Endothelial cell of umbilical vein (primary cell): ENCODE results near the gene HDLBP. TPM values are rescaled to one million over a fixed set of nuclear protein-coding genes. Genes with fewer than 3 reads are reported as not detected.

ENCODE experiments used
- BruUV-seq: library from RNA; stranded (reverse); fragments of 400-500 nt; replicated peaks from 2 replicates; lab custom pipeline; 2021; lab: Mats Ljungman, UMichigan
- CTCF ChIA-PET: fragments of 300-600, 350-600 bp; sonication (Branson Sonifier 250); formaldehyde crosslinking; loops from one replicate; lab custom pipeline; 2021; ENCODE audit warnings: antibody characterized with exemption, inconsistent platforms; lab: Charles Lee
- POLR2A ChIA-PET: fragments of 300-600, 350-600 bp; sonication (Branson Sonifier 250); formaldehyde crosslinking; loops from one replicate; lab custom pipeline; 2021; ENCODE audit warnings: antibody characterized with exemption, inconsistent platforms; lab: Charles Lee
- DNase-seq: peaks from one replicate; pipeline ENCODE4 v3.0.0-alpha.2; 2011; ENCODE audit warnings: low read depth, low spot score
- FAIRE-seq: peaks from 2 replicates; lab custom pipeline; 2011; peaks lifted over from hg19 to GRCh38; lab: Jason Lieb, UNC
- H2AFZ ChIP-seq: 2 replicates; pipeline ENCODE4 v1.6.0; 2012; ENCODE audit warnings: low read depth, low read length, control low read depth, inconsistent platforms
- H3K27ac ChIP-seq: 2 replicates; pipeline ENCODE4 v1.5.1; 2011; ENCODE audit warnings: low read depth, mild to moderate bottlenecking, control low read depth, low read length, moderate library complexity; ENCODE audit not compliant: insufficient read depth
- H3K27me3 ChIP-seq, 2 experiments: 2 replicates each; pipeline versions ENCODE4 v1.6.0 to v1.6.1; 2011; ENCODE audit warnings: low read length in 2 of 2, mixed read lengths in 1 of 2; ENCODE audit not compliant: control insufficient read depth in 2 of 2, insufficient read depth in 2 of 2
- H3K36me3 ChIP-seq, 2 experiments: 2 replicates in 1 of 2; 3 replicates in 1 of 2; pipeline ENCODE4 v1.5.1; 2011; ENCODE audit warnings: low read length in 2 of 2, mild to moderate bottlenecking in 1 of 2, moderate library complexity in 1 of 2; ENCODE audit not compliant: control insufficient read depth in 2 of 2, insufficient read depth in 2 of 2; ENCODE audit errors: extremely low read depth in 1 of 2
- H3K4me1 ChIP-seq: 3 replicates; pipeline ENCODE4 v1.5.1; 2011; ENCODE audit warnings: mild to moderate bottlenecking, low read length; ENCODE audit not compliant: control insufficient read depth, insufficient read depth; ENCODE audit errors: extremely low read depth
- H3K4me2 ChIP-seq: 2 replicates; pipeline ENCODE4 v1.6.1; 2011; ENCODE audit warnings: low read length, control low read depth, mixed read lengths; ENCODE audit not compliant: insufficient read depth
- H3K4me3 ChIP-seq, 3 experiments: fragments of 200-600 bp in 1 of 3; sonication (generic), shearing (Covaris generic) in 1 of 3; replicated peaks in 1 of 3; 2 replicates each; pipeline ENCODE4 v1.5.1; 2011 to 2016; ENCODE audit warnings: control low read depth in 3 of 3, low read length in 3 of 3, mild to moderate bottlenecking in 2 of 3, inconsistent platforms in 1 of 3, low read depth in 1 of 3, moderate library complexity in 1 of 3; ENCODE audit not compliant: insufficient read depth in 1 of 3
- H3K79me2 ChIP-seq: 2 replicates; pipeline ENCODE4 v1.6.0; 2012; ENCODE audit warnings: low read length, inconsistent platforms; ENCODE audit not compliant: control insufficient read depth, insufficient read depth
- H3K9ac ChIP-seq: replicated peaks from 2 replicates; pipeline ENCODE3; 2011; ENCODE audit warnings: low read length, control low read depth; ENCODE audit not compliant: insufficient read depth; ENCODE audit errors: extremely low read depth
- H3K9me1 ChIP-seq: replicated peaks from 3 replicates; pipeline ENCODE4 v1.6.0; 2011; ENCODE audit warnings: mild to moderate bottlenecking, low read length; ENCODE audit not compliant: control insufficient read depth, insufficient read depth; ENCODE audit errors: extremely low read depth
- H3K9me3 ChIP-seq: replicated peaks from 2 replicates; pipeline ENCODE4 v1.5.1; 2012; ENCODE audit warnings: low read length, inconsistent platforms; ENCODE audit not compliant: control insufficient read depth, insufficient read depth
- H4K20me1 ChIP-seq: replicated peaks from 2 replicates; pipeline ENCODE3; 2011; ENCODE audit warnings: mild to moderate bottlenecking, low read length; ENCODE audit not compliant: control insufficient read depth, insufficient read depth; ENCODE audit errors: extremely low read depth
- CTCF ChIP-seq, 2 donors: IDR thresholded peaks; 1 replicate in 1 of 2; 2 replicates in 1 of 2; pipeline ENCODE4 v1.5.1; 2011; ENCODE audit warnings: low read length in 2 of 2, mild to moderate bottlenecking in 2 of 2, moderate library complexity in 2 of 2, control low read depth in 1 of 2, inconsistent platforms in 1 of 2, low read depth in 1 of 2; ENCODE audit not compliant: insufficient read depth in 1 of 2; ENCODE audit errors: extremely low read depth in 1 of 2
- EZH2 ChIP-seq: IDR thresholded peaks from 2 replicates; pipeline ENCODE4 v1.6.1; 2012; ENCODE audit warnings: borderline replicate concordance, low read depth, mild to moderate bottlenecking, moderate library complexity, low read length, inconsistent platforms; ENCODE audit not compliant: severe bottlenecking
- FOS ChIP-seq: IDR thresholded peaks from 2 replicates; pipeline ENCODE4 v1.6.1; 2011; ENCODE audit warnings: mild to moderate bottlenecking, low read length, moderate library complexity, borderline replicate concordance; ENCODE audit not compliant: insufficient read depth
- GATA2 ChIP-seq: IDR thresholded peaks from 2 replicates; pipeline ENCODE4 v1.7.0; 2011; ENCODE audit warnings: low read depth, mild to moderate bottlenecking, moderate library complexity, mixed read lengths, low read length; ENCODE audit not compliant: insufficient read length, insufficient read depth
- JUN ChIP-seq: IDR thresholded peaks from 2 replicates; pipeline ENCODE4 v1.6.1; 2011; ENCODE audit warnings: borderline replicate concordance, low read depth; ENCODE audit not compliant: insufficient read length, insufficient read depth
- MYC ChIP-seq: IDR thresholded peaks from one replicate; pipeline ENCODE4 v1.6.1; 2011; ENCODE audit warnings: mild to moderate bottlenecking, low read depth, low read length
- POLR2A ChIP-seq: IDR thresholded peaks from 2 replicates; pipeline ENCODE4 v1.6.1; 2012; ENCODE audit warnings: low read depth, mild to moderate bottlenecking, control low read depth, low read length
- POLR2AphosphoS5 ChIP-seq: IDR thresholded peaks from 2 replicates; pipeline ENCODE4 v1.6.1; 2012; ENCODE audit warnings: low read depth, mild to moderate bottlenecking, control low read depth, low read length, moderate library complexity; ENCODE audit not compliant: insufficient read depth
- dilution Hi-C: fragments of 300-500 bp; cut with MboI; formaldehyde crosslinking; loops from one replicate; pipeline ENCODE4 v1.15.0; 2019; ENCODE audit warnings: low sequenced_read_pairs; ENCODE audit not compliant: extremely low pct_ligation_motif_present
- intact Hi-C: fragments of 100-400 bp; cut with micrococcal nuclease; formaldehyde crosslinking; loops from one replicate; pipeline ENCODE4 v1.10.0; 2022
- polyA plus RNA-seq, 4 experiments: library from polyadenylated mRNA; depleted of rRNA in 3 of 4; stranded (reverse) in 3 of 4; unstranded in 1 of 4; fragments of >200 nt; gene quantifications; 2 replicates each; pipeline versions ENCODE4 v1.2.1 to v1.2.3, GENCODE V29; 2011 to 2012; ENCODE audit warnings: missing spikeins in 1 of 4
- total RNA-seq: library from RNA; stranded (reverse); gene quantifications from 2 replicates; pipeline ENCODE4 v1.2.3, GENCODE V29; 2021
- TF ChIP-seq, protein P1 (sequence below): IDR thresholded peaks from 2 replicates; pipeline ENCODE4 v1.6.1; 2011; ENCODE audit not compliant: insufficient read depth, insufficient read length

Gene HDLBP
- total and polyA plus RNA-seq, 2 donors (not counting 3 experiments of a cell fraction or from before 2014, with no cell fraction given) = 379 to 569 TPM

DNA sequence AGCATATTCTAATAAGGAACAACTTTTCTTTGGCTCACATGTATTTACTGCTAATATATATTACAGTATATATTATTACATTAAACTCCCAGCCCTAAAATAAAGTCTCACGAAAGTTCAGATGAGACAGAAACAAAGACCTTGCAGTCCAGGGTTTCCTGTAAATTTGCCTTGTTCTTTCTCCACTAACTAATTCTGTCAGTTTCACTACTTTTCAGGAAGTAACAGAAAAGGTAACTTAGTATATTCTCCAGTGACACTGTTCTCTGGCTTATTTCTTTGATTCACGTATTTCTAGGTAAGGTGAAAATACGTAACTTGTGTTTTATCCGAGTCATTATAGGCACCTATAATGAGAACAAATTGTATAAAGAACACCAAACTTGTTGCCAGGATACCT is 35.2 kb downstream of the HDLBP start:
- no peaks in the 10 kb centered on the region for H3K27me3 ChIP-seq
- H3K9me1 ChIP-seq = no peaks in the 10 kb centered on the region
- FAIRE-seq = no peak
- TF ChIP-seq FOS = no peak
- no peak for TF ChIP-seq JUN
- TF ChIP-seq POLR2A = no peak
- no peak for TF ChIP-seq GATA2
- no peak for TF ChIP-seq EZH2
- TF ChIP-seq, protein P1, sequence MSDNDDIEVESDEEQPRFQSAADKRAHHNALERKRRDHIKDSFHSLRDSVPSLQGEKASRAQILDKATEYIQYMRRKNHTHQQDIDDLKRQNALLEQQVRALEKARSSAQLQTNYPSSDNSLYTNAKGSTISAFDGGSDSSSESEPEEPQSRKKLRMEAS = no peak
- TF ChIP-seq POLR2AphosphoS5 = no peak
- TF ChIP-seq CTCF (IDR thresholded peaks at IDR 0.05; ENCODE audit: extremely low read depth in 1 of 2, insufficient read depth in 1 of 2, low read depth in 1 of 2, low read length in 2 of 2) = no peak
- no peak for TF ChIP-seq MYC
- no peak overlapping the region for H3K4me3 ChIP-seq
- ChIA-PET POLR2A (no interaction called here), CTCF (interaction anchor here (0.6 to 1.5 kb wide), 2 partner anchors 10 to 13 kb away, joined by 3 to 4 read pairs; no protein-coding TSS in a partner anchor)
- H3K79me2 ChIP-seq = peaks cover 61% of the 10 kb centered on the region
- no peak for DNase-seq
- H3K36me3 ChIP-seq = no peaks in the 10 kb centered on the region
- dilution Hi-C loops = no loop called here
- no peak overlapping the region for H3K27ac ChIP-seq
- BruUV-seq = no TSS peak
- H3K9ac ChIP-seq = no peak overlapping the region
- no peak overlapping the region for H3K4me2 ChIP-seq
- H4K20me1 ChIP-seq = no peaks in the 10 kb centered on the region
- no peaks in the 10 kb centered on the region for H3K9me3 ChIP-seq
- intact Hi-C loops = no loop called here
- H3K4me1 ChIP-seq = no peaks in the 10 kb centered on the region
- H2AFZ ChIP-seq = no peak overlapping the region
